HG03095 (cell line): Measurements from ENCODE around the gene TMTC2.

Experiments used
- ATAC-seq: cut with Tn5 transposase; IDR thresholded peaks from one replicate; pipeline ENCODE4 v1.9.1; 2021; ENCODE audit warnings: moderate library complexity; ENCODE audit not compliant: unreplicated experiment

Gene TMTC2

DNA sequence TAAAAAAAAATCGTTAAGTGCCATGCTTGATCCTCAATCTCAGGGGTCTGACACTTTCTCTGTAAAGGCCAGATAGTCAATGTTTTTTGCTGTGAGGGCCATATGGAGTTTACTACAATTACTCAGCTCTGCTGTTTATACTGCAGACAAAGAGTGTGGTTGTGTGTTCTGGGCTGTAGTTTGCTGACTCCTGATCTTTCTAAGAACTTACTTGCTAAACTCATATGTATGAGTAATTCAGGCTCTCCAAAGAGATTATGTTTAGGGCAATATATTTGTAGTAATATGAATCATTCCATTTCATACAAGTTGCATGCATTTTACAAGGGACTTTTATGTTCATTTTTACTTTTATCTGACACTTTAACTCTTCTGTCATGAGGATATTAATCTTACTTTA lies 188.2 kb downstream of the TMTC2 start:
- no peak for ATAC-seq

DNA sequence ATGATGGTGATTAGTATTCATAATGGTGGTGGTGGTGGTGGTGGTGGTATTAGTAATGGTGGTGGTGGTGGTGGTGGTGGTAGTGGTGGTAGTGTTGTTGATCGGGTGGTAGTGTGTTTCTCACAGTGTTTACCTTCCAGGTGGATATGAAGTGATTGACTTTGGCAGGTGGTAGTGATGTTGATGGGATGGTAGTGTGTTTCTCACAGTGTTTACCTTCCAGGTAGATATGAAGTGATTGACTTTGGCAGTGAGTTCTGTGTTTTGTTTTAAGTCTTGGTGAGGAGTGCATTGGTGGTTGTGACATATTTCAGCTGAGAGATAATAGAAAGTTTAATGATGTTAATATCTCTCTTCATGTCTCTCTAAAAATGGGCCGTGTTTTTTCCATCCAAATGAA lies 189.4 kb downstream of the TMTC2 start:
- no peak for ATAC-seq

DNA sequence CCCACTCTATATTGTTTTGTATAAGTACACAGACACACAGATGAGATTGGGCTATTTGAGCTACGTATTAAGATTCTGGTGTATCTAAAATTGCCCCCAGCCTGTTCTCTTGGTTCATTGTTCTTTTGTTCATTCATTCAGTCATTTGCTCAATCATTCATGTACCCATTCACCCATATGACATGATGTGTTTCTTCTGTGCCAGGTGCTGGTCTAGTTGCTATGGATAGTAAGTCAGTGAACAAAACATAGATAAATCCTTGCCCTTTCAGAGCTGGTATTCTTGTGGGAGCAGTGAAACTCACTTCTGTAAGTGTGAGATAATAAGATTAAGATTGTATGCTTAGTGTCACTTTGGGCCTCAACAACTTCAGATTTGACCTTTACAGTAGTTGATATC lies 191.3 kb downstream of the TMTC2 start:
- no peak for ATAC-seq

DNA sequence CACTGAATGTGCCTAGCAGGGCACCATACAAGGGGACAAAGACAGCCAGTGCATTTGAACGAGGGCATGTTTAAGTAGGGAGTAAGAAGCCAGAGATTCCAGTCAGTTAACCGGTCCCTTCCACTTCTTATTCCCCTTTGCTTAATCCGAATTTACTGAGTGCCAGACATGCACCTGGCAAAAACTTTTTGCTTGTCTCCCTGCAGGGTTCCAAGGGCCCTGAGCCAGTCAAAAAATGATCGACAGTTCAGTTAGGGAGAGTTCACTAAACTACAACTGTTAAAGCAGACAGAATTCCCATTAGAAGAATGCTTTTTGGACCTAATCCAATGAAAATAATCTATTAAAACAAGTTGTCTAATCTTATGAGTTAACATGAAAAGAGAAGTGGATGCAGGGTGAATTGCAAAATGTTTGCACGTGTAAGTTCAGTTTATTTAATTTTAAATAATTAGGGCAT lies 193.8 kb downstream of the TMTC2 start:
- ATAC-seq = no peak

DNA sequence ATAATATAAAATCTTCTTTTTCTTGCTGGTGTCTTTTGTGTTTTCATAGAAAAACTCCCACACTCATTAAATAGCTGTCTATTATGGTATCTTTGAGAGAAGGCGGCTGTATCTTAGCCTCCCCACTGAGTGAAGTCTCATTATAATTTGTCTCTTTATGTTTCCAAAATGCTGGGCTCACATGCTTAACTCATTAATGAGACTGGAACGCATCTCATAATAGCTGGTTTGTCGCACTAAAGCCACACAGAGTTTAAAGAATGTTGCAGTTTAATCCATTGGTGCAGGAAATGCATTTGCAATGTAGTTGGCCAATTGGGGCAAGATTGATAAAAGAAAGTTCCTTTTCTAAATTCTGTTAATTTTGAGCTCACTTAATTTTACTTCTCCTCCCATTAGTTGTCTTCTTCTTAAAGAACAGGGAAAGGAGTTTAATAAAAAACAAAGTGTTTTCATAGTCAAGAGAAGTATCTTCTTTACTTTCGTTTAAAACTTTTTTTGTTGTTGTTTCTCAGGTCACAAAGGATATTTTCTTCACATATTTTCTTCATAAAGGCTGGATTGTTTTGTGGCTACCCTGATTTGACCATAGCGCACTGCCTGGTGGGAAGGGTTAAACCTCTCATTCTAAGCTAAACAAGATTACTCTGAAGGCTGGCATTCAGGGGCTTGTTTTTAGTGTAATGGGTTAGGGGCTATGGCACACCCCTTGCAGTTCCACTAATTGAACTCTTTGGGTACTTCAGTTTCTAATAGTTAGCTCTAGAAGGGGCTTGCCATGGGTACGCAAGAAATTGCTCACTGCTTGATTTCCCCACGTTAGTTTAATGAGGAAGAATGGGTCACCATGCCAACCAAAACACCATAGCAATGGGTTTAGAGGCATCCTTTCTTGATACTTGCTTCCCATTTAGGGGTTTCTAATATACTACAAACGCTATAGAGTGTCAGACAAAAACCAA lies 197.0 kb downstream of the TMTC2 start:
- no peak for ATAC-seq

DNA sequence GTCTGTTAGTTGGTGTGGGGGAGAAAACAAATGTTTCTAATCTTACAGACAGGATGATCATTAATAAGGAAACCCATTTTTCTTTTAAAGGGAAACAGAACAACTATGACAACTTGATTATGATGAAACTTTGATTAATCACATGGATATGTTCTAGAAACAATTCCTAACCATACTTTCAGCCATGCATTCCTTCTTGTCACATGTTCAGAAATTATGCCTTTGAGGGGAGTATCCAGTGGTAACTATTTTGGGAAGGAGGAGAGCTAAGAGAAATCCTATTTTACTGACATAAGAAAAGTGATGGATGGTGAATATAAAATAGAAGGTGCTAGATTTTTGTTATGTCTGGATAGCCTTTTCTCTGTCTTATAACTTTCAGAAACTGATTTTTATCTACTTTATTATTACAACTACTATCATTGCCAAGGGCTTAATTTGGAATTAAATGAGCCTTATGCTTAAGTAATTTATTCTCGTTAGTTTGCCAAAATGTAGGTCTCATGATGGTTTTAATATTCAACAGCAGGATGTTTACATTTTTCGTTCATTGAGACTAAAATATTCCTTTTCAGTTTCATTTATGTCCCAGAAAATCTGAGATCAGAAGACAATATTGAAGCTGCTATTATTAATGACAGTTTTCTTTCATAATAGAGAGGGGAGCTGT lies 200.1 kb downstream of the TMTC2 start:
- ATAC-seq = no peak

DNA sequence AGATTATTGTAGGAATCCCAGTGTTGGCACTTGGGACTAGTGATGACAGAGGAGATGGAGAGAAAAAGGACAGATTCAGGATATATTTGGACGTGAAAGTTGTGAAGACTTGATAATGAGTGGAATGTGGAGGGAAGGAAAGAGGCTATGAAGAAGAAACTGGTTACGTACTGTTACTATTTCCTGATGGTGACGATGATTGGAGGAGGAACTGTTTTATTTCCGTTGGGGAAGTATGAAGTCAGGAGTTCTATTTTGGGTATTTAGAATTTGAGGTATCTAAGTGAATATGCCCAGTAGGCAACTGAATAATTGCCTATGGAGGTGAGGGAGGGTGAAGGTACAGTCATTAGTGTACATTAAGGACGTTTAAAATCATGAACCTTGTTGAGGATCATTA lies 207.2 kb downstream of the TMTC2 start:
- no peak for ATAC-seq

DNA sequence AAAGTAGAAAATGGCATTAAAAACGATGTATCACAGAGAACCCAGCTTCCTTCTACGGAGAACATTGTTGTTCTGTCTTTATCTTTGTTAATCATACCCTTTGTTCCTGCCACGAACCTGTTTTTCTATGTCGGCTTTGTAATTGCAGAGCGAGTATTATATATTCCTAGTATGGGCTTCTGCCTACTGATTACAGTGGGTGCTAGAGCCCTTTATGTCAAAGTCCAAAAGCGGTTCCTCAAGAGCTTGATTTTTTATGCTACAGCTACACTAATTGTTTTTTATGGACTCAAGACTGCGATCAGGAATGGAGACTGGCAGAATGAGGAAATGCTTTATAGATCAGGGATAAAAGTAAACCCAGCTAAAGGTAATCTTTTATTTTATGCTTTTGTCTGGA lies 209.6 kb downstream of the TMTC2 start:
- no peak for ATAC-seq

DNA sequence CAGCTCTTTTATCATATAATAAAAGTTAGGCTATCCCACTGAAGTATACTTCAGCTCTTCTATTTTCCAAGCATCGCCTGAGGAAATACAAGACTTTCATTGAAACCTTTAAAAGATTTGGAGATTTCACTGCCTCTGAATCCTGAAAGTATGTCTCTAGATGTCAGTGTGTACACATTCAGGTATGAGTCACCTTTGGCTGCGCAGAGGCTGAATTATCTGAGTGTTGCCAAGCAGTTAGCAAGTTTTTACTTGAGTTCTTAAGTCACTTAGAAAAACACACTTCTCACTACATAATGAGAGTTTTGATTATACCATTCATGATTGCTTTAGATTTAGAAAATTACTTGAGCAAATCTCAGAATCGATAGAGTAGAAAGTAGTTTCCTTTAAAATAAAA lies 210.3 kb downstream of the TMTC2 start:
- ATAC-seq = no peak

DNA sequence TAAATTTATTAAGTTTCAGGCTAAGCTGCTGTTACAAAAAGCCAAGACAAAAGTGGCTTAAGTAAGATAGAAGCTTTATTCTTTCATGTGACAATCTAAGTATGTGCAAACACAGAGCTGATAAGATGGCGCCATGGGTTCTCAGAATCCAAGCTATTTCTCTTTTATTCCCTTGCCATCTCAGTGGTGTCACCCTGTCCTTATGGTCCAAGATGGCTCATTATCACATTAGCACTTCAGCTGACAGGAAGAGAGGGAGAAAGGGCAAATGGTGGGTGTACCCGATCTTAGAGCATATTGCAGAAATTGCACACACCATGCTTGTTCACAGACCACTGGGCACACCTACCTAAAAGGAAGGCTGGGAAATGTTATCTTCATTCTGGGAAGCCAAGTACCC lies 211.7 kb downstream of the TMTC2 start:
- ATAC-seq = no peak

DNA sequence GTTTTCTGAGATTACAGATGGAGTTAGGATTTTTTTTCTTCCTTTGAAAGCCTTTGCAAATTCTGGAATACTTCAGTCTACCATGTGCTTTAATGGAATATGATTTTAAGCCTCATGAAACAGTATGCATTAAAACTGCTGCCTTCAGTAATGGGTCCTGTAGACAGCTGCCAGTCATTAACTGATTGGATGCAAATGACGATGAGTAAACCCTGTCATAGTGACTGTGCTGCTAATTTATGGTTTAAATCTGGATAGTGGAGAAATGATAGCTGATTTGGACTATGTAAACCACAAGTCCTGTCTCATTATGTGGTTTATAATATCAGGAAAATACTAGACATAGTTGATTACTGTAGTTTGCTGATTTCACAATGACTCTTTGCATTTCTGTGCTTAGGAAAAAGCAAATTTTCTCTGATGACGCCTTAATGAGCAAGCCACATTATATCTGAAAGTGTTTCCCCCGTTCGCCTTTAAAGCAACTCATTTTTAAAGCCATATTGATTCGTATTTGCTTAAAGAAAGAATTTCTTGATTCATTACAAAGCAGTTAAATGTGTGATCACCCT lies 217.6 kb downstream of the TMTC2 start:
- no peak for ATAC-seq

DNA sequence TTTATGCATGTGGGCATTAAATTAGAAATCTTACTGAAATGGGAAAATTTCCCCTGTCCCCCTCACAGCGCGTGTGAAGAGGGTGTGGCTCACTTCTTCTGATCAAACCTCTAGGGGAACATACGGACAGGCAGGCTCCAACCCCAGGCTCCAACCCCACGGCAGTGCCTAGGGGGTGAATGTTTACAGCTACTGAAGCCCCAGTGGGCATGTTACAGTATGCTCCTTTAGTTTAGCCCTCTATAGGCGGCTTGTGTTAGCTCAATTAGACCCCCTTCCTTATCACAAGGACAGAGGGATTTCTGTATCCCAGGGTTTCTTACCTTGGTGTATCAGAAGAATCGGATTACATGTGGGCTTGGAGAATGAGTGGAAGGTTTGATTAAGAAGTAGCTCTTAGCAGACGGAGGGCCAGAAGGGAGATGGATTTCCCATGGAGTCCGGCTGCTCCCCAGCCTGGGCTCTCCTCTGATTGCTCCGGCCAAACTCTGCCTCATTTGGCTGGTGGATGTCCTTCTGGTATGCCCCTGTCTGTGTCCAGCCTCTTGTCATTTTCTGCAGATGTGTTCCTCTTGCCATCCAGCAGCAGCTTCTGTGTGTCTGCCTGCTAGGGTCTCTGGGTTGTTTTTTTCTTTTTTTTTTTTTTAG lies 223.7 kb downstream of the TMTC2 start:
- no peak for ATAC-seq

DNA sequence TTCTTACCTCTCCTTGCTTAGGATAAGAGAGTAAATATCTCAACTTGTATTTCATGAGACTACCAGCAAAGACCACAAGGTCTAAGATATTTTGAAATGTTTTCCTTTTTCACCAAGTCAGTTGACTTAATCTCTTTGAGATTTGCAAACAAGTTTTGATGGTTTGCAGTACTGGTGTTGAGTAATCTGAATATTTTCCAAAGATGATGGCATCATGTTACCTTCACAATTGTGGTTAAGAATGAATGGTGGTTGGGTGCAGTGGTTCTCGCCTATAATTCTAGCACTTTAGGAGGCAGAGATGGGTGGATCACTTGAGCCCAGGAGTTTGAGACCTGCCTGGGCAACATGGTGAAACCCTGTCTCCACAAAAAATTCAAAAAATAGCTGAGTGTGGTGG lies 225.7 kb downstream of the TMTC2 start:
- no peak for ATAC-seq

DNA sequence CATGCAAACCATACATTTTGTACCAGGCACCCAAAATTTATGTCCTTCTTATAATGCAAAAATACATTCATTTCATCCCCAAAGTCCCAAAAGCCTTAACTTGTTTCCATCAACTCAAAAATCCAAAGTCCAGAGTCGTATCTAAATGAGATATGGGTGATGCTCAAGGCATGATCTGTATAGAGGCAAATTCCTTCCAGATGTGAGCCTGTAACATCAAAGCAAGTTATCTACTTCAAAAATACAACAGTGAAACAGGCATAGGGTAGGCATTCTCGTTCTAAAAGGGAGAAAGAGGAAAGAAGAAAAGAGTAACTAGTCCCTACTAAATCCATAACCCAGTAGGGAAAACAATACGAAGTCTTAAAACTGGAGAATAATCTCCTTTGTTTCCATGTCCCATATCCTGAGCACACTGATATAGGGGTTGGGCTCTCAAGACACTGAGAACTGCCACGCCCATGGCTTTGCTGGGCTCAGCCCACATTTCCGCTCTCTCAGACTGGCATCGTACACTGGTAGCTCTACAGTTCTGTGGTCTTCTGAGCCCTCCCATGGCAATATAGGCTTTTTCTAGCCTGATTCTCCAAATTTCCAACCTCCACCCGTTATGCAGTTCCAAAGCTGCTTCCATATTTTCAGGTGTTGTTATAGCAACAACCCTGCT lies 232.8 kb downstream of the TMTC2 start:
- no peak for ATAC-seq

DNA sequence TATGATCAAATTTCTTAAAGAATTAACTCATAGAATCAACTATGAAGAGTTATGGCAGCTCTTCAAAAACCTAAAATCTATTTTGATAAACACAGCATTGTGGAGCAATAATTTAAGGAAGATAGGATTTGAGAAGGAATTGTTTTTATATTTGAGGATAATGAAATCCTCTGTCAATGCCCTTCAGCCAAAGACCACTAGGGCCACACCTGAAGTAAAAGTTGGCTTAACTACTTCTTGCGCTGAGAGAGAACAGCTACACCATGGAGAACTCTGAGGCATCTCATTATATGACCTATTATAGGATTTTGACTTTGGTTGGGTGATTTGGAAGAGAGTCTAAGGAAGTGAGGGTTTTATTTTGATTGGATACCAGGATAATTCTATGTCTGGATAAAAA lies 237.2 kb downstream of the TMTC2 start:
- no peak for ATAC-seq

DNA sequence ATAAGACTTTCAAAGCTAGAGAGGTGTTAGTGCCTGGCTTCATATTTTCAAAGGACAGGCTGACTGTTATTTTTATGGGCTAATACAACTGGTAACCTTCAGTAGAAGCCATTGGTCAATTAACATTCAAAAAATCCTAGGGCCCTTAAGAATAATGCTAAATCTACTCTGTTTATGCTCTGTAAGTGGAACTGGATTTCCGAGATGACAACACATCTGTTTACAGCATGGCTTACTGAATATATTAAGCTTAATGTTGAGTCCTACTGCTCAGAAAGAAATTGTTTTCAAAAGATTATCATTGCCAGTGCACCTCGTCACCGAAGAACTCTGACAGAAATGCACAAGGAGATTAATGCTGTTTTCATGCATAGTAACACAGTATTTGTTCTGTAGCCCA lies 239.9 kb downstream of the TMTC2 start:
- ATAC-seq = no peak

DNA sequence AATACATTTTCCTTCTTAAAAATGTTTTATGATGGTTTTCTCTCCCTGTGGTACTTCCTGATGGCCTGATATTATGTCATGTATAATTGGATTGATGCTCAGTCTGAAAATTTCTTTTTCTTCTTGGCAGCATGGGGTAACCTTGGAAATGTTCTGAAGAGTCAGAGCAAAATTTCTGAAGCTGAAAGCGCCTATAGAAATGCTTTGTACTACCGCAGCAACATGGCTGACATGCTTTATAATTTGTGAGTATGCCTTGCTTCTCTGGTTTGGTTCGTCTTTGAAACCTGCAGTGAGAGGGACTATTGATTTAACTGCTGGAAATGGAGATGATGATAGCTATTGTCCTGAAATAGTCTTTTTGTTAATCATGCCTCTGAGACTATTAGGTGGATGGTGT lies 243.6 kb downstream of the TMTC2 start:
- ATAC-seq = no peak

DNA sequence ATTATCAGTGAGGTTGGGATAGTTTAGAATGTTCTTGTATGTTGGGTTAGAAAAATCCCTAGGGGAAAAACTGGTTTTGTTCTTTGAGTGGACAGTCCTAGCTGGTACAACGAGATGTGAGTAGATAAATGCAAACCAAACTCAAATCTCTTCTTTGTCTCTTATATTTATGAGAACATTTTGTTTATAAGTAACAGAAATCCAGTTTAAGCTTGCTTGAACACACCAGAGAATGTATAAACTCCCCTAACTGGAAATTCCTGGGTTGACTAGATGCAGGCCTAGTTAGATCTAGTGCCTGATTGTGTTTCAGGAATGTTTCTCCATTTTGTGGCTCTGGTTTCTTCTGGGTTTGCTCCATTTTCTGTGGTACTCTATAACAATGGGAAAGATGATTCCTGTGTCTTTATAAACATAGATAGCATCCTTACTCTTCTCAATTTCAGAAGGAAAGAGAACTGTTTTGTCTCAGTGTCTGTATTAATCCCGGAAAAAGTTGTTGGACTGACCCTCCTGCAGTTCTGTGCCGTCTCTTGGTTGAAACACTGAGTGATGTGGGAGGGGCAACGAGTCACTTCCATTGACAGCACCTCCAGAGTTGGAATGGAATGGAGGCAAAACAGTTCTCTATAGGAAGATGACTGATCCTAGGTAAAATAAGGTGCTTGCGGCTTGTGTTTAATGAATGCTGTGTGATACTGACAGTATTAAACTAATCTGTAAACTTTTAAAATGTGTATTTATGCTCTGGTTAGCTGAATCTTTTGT lies 244.8 kb downstream of the TMTC2 start:
- no peak for ATAC-seq

DNA sequence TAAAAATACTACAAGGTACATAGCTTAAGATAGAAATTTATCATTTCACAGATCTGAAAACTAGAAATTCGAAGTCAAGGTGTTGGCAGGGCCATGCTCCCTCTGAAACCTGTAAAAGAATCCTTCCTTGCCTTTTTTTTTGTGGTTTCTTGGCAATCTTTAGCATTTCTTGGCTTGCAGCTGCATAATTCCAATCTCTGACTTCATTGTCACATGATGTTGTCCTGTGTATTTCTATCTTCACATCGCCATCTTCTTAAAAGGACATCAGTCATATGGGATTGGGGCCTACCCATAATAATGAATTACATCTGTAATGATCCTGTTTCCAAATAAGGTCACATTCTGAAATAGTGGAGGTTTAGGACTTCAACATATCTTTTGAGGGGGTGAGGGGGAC lies 250.4 kb downstream of the TMTC2 start:
- no peak for ATAC-seq

DNA sequence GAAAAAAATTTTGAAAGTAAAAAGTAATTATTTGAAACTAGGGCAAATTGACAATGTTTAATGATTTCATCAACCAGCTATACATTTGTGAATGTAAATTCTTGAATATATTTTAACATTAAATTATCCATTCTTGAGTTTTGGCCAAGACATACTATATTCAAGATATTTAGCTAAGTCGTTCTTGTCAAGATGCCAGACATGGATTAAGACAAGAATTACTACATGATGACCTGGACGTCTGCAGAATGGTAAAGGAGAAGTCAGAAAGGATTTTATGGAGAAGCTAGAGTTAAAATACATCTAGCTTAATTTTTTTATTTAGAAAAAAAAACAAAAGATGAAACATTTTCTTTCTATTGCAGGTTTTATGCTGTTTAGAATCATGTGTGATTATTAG lies 255.8 kb downstream of the TMTC2 start:
- no peak for ATAC-seq
